ENCODE data around the gene TMEM37. TPM values are rescaled to one million over a fixed set of nuclear protein-coding genes. Genes with fewer than 3 reads are reported as not detected.

TMEM37 gene
- total RNA-seq, 1 experiment from 2014 or later = not detected

DNA sequence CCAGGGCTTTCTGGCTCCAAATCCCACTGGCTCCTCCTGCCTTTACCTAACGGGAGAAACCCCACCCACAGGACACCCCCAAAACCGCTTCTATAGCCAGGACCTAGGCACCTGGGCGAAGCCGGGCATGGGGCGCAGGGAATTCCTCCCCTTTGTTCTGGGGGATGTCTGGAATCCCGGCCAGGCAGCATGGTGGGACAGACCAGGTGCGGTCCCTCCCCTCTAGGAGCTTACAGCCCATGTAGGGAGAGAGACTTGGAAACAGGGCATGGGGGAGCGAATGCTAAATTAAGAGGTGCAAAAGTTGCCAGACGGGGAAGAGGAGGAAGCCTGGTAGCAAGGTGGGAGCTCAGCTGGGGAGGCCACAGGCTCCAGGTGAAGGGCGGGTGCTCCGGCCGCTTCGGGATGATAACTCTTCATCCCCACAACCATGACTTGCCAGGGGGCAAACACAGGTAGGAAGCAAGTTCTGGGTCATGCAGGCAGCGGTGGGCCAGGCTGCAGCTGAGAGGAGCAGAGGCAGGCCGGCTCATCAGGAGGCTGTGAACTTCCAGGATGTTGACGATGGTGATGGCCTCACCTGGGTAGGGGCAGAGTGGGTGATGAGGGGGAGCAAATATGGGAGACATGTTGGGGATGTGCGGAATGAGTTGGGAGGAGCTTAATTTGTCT lies 1.3 kb downstream of the TMEM37 start:
- no peak for DNase-seq (ENCODE audit: low read depth)

DNA sequence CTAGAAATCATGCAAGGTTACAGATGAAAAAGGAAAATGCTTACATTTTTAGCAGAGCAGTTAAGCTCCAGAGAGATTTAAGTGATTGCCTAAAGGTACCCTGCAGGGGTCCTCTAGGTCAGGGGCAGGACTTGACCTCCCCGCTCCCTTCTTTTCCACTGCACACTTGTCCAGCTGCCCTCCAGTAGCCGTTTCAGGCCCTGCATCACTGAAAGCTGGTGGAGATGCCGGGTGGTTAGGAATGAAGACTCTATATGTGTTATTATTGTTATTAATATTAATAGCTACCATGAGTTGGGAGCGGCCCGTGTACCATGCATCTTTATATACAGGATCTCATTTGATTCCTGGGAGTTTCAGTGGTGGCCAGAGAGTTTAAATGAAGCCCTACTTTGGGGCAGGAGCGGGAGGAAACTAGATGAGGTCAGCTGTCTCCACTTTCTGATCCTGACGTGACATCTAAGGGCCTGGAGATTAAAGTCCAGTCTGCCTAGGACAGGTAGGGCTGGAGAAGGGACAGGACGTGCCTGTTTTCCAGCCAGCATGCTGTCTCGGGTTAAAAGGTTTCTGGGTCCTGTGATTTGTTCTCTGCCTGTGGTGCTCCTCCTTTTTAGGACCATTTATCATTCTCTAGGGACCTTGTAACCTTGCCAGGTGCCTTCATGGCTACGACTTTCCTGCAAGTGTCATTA lies 2.1 kb downstream of the TMEM37 start:
- DNase-seq (ENCODE audit: low read depth) = no peak

DNA sequence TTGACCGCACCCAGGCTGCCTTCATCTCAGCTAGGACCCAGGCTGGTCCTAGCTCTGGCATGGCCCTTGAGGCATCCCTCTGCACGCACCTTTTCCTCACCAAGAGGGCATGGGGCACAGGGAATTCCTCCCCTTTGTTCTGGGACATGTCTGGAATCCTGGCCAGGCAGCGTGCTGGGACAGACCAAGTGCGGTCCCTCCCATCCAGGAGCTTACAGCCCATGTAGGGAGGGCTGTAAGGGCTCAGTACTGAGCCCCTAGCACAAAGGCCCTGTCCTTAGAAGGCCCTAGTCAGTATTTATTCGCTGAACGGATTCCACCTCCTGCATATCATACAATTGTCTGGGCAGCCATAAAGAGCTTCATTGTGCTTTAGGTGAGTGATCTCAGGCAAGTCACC lies 3.0 kb downstream of the TMEM37 start:
- no peak for DNase-seq (ENCODE audit: low read depth)

DNA sequence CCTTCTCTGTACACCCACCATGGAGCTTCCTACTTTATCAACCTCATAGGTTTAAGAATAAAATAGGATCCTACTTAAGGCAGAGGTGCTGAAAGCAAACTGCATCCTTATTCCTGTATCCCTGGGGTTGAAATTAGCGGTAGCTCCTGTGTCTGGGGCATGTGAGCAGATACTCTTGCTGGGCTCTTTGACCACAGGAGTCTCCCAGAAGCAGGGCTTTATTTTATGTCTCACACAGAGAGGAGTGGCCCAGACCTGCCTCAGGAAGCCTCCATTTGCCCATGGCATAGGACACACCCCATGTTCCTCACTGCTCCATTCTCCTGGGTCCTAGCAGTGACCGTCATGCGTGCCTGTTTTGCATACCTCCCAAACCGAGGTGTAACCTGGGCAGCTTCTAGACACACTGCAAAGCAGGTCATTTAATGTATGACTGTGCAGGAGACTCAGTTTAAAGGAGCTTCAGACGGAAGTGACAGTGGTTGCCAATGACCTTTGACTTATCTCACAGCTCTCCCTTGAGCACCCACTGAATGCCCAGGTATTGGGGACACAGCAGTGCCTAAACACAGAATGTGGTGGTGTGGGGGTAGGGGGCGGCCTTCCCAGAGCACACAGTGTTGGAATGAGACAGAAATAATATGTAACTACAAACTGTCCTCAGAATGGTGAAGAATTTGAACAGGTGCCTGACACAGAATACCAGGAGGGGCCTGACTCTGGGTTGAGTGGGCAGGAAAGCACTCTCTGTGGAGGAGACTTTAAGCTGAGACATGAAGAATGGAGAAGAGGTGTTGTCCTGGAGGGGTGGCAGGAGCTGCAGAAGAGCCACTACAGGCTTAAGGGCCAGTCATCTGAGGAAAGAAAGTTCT lies 3.7 kb downstream of the TMEM37 start:
- no peak for DNase-seq (ENCODE audit: low read depth)

DNA sequence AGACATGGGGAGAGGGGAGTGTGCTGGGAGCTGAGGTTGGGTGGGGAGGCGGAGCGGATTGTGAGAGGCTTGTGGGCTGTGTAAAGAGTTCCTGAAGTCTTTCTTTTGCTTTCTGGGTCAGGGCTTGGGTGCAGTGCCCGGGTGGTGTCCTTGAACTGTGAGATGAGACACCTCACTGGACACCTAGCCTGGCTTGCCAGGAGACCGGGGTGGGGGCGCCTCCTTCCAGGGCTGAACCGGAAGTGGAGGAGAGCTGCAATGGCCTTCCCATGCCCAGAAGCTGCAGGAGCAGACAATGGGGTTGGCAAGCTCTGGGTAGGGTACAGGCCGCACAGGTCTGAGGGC lies 4.3 kb downstream of the TMEM37 start:
- no peak for DNase-seq (ENCODE audit: low read depth)

DNA sequence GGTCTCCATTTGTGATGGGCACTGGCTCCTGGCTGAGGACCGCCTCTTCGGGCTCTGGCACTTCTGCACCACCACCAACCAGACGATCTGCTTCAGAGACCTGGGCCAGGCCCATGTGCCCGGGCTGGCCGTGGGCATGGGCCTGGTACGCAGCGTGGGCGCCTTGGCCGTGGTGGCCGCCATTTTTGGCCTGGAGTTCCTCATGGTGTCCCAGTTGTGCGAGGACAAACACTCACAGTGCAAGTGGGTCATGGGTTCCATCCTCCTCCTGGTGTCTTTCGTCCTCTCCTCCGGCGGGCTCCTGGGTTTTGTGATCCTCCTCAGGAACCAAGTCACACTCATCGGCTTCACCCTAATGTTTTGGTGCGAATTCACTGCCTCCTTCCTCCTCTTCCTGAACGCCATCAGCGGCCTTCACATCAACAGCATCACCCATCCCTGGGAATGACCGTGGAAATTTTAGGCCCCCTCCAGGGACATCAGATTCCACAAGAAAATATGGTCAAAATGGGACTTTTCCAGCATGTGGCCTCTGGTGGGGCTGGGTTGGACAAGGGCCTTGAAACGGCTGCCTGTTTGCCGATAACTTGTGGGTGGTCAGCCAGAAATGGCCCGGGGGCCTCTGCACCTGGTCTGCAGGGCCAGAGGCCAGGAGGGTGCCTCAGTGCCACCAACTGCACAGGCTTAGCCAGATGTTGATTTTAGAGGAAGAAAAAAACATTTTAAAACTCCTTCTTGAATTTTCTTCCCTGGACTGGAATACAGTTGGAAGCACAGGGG lies 5.5 kb downstream of the TMEM37 start:
- no peak for DNase-seq (ENCODE audit: low read depth)

DNA sequence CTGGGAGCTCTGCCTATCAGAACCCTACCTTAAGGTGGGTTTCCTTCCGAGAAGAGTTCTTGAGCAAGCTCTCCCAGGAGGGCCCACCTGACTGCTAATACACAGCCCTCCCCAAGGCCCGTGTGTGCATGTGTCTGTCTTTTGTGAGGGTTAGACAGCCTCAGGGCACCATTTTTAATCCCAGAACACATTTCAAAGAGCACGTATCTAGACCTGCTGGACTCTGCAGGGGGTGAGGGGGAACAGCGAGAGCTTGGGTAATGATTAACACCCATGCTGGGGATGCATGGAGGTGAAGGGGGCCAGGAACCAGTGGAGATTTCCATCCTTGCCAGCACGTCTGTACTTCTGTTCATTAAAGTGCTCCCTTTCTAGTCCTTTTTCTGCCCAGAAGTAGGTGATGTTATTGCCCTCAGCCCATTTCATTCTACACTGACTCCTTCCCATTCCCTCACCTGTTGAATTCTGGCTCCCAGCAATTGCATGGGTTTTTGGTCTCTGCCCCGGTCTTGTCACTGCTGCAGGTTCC lies 6.5 kb downstream of the TMEM37 start:
- DNase-seq (ENCODE audit: low read depth) = no peak

DNA sequence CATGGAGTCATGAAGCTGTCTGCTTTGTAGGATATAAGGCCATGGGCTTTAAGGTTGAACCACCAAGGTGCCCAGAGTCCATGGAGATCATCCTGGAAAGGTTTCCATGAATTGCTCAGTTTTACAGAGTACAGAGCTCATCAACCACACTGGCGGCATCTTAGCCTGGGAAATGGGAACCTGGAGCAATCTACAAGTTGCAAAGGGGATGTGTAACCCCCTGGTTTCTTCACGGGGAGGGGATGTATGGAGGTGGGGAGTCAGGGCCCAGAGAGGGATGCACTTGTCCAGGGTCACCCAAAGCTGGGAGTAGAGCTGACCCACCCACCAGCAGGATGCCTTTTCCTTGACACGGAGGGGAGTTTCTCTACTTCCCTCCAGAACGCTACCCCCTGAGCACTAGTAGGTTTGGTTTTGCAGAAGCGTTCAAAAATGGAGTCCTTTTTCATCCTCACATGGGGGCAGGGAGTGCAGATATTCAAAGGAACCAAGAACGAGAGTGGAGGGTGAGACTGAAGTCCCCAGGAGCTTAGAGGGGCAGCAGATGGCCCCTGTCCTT lies 7.2 kb downstream of the TMEM37 start:
- no peak for DNase-seq (ENCODE audit: low read depth)

DNA sequence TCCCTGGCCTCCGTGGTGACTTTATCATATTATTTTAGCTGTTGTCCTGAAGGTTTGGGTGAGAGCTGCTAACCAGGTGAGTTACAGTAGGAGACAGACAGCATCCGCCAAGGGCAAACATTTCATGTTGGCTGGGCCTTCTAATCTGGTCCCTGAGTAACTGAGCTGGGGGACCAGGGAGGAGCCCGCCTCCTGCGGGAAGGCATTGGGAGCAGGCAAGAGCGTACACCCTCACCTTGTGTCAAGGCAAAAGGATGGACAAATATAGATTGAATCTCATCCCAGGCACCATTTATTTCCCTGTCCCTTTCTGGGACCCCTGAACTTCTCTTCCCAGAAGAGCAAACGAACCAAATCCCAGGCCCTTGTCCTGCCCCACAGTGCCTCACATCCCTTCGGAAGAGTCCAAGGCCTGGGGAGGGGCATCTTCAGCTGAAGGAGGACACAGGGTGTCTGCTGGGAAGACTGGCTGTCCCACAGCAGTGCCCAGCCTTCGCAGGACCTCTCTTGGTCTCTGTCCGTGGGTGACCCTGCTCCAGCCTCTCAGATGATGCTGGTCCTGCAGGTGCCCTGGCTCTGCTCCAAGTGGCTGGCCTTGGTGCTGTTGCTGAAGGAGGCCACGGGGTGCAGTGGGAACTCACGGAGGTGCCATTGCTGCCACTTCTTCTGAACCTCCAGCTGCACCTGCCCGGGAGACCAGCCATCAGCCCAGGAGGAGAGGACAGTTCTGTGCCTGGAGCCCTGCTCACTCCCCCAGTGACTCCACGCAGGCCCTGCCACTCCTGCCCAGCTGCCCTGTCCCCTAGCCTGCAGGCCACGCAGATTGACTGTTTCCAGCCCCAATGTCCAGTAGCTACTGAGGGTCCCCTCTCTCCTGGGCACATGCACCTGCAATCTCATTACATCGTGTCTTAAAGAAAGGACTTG lies 8.2 kb downstream of the TMEM37 start:
- no peak for DNase-seq (ENCODE audit: low read depth)

DNA sequence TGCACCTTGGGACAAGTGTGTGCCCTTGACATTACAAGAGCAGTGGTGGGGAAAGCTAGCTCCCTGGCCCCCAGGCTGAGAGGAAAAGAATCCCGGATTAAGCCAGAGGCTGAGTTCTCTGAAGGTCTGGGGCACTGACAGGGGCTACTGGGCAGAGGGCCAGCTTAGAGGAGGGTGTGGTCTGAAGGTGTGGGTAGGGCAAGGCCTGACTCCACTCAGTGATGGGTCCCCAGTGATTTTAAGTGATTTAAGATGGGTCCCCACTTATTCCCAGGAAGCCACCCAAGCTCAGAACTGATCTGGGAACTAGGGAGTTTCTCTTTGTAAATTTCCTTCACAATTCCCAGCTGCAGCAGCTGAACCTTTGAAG lies 8.8 kb downstream of the TMEM37 start:
- no peak for DNase-seq (ENCODE audit: low read depth)

DNA sequence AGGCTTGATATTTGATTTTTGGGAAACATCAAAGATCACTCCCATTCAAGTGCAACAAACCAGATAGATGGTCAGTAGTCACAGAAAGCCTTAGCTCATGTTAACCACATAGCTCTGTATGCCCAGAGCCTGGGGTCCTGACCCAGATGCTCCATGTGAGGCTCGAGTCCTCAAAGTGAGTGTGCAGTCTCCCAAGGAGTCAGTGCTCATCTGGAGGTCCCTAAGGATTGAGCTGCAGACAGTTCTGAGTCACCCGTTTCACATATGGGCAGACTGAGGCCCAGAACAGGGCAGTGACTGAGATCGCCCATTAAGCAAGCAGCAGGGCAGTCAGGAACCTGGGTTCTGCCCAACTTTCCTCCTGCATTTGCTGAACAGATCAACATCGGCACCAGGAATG lies 9.2 kb downstream of the TMEM37 start:
- DNase-seq (ENCODE audit: low read depth) = no peak

DNA sequence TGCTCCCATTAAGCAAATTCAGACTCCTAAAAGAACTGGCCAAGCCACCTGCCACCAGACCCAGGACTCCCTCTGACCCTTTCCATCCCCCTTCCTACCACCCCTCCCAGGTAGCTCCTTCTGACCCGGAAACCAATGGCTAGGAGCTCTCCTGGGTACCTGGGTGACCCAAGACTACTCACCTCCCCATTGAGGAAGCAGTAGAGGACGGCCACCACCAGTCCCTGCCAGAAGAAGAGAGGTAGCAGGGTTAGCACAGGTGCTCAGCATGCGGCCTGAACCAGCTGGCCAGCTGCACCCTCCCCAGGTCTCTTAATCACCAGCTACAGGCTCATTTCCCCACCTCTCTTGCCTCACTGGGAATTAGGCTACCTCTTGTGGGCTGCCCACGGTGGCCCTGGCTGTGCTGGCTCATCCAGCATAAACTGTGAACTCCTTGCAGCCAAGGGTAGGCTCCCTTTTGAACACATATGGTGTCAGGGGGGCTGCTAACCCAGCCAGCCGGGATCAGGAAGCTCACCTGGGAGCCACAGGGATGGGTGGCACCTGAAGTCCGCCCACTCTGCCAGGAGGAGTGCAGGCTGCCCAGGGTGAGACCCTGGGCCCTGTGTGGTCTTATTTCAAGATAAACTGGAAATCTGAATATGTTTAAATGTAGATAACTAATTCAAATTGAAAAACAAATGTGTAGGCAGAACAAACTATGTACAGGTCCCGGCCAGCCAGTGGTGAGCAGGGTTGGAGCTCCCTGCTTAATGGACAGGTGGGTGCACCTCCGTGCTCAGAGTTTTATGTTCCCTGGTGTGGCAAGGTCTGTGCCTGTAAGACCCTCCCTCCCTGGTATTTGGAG lies 9.9 kb downstream of the TMEM37 start:
- DNase-seq (ENCODE audit: low read depth) = no peak

DNA sequence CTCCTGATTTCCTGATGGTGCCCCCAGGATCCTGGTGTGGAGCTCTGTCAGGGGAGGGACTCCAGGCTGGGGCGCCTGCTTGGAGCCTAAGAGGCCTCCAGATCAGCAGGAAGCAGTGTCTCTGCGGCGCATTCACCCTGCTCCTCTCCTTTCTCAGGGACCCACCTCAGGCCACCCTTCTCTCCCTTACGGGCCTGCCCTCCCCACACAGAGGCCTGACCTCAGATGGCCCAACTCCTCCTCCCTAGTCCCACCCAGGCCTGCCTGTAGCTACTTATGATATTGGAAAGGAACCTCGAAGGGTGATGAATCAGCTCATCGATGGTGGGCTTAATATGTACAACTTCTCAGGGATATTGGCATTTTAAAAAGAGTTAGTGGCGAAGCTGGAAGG lies 10.6 kb downstream of the TMEM37 start:
- no peak for DNase-seq (ENCODE audit: low read depth)

DNA sequence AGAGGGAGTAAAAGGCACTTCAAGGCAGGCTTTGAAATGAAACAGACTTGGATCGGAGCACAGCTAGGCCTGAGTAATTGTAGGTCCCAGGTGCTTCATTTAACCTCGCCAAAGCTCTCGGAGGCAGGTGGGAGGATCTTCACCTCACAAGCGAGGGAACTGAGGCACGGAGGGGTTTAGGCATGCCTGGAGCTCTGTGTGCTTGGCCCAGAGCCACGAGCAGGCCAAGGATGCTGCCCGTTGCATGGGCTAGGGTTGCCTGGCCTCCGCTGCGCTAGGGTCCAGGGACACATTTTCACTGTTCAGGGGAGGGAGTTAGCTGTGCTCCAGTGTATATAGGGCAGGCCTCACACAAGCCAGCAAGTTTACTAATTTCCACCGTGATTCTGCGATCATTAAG lies 11.2 kb downstream of the TMEM37 start:
- DNase-seq (ENCODE audit: low read depth) = no peak

DNA sequence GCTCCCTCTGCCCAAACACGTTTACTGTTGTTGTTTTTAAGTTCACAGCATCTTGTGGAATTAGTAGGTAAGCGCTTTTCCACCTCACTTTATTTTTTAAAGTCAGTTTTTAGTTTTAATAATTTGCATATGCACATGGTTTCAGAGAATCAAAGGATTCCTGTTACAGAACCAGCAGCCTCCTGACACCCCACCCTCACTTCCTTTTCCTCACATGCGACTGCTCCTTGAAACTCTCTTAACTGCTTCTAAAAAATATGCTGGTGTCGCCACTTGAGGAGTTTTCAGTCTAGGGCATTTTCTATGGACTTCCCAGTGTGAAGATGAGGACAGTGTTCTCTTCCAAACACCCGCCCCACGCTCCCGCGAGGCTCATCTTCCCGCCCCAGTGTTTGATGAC lies 14.4 kb downstream of the TMEM37 start:
- DNase-seq (ENCODE audit: low read depth) = no peak

DNA sequence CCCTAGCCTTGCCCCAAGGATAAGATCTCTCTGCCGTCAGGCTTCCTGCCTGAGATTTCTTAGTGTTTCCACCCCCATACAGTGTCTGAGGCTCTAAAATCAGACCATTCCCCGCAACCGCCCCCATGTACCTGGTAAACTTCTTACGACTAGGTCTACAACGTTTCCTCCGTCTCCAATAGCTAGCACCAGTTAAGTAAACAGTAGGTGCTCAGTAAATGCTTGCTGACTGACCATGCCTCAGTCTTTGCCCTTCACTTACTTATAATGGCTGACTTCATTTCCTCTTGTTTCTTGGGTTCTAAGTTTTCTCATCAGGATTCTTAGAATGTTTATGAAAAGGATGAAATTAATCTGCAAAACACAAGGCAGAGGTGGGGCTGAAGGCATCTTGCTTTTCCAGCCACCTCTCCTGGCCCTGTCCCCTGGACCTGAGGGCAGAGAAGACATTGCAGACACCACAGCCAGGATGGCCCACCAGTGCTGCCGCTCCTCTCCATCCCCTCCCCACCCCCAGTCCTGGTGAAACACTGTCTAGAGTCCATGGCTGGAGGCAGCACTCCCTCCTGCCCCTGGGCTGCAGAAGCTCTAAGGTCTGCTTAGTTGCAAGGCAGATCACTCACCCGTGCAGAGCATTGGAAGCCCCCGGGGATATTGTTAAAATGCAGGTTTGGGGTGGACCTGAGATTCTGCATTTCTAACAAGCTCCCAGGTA lies 16.9 kb downstream of the TMEM37 start:
- DNase-seq (ENCODE audit: low read depth) = no peak

DNA sequence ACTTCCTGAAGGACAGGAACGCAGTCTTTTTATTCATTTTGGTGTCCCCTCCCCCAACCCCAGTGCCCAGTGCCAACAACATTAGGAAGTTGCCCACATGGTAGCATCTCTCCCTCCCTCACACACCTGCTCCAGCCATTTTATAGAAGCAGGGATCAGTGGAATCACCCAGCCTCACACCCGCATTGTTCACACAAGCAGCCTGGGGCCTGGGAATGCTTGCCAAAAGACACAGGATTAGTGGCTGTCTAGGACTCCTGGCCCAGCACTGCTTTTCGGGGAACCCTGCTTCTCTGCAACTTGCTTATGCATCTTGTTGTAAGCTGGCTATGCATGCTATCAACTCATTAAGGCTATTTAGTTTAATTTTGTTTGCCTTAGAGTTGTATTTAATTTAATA lies 17.9 kb downstream of the TMEM37 start:
- DNase-seq (ENCODE audit: low read depth) = no peak

DNA sequence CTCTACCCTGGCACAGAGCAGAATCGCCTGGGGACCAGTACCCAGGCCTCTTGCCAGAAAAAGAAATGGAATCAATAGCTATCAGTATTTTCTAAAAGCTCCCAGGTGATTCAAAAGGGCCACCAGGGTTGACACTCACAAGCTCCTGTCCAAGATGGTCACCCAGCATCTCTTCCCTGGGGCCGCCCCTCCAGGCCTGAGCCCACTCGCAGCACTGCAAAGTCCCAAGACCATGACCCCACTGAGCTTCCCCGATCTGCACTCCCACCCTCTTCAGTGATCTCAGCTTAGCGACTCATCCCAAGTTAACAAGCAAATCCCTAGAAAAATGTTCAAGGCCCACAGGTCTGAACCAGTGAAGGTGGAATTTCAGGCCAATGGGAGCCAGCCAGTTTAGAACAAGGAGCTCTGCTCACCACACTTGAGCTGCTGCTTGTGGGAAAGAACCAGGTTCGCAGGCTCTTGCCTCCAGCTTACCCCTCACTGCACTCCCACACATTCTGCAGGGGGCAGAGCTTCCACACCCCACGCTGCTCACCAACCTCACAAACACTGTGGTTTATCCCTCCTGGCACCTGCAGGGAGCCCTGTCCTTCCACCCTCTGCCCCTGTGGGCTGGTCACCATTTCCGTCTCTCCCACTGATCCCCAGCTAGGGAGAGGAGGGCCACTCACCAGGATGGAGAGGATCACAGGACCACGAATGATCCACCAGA lies 19.8 kb downstream of the TMEM37 start:
- DNase-seq (ENCODE audit: low read depth) = no peak
